H9 (cell line): ENCODE data around the gene IER5L. TPM values are rescaled to one million over a fixed set of nuclear protein-coding genes. Genes with fewer than 3 reads are reported as not detected.
A peak's percentile ranks its signal among the peaks of the same experiment; 100 is the strongest.

Experiments used
- DNase-seq: peaks from one replicate; pipeline ENCODE4 v3.0.0-alpha.2; 2017
- H2AFZ ChIP-seq: one replicate; pipeline ENCODE4 v1.6.1; 2013; ENCODE audit warnings: mild to moderate bottlenecking, low read length, control low read depth, moderate library complexity
- H2AK5ac ChIP-seq: 2 replicates; pipeline ENCODE4 v1.6.1; 2013; ENCODE audit warnings: low read length, control low read depth, mixed read lengths; ENCODE audit not compliant: insufficient read length
- H2BK120ac ChIP-seq: one replicate; pipeline ENCODE4 v1.6.1; 2013; ENCODE audit warnings: low read depth, mild to moderate bottlenecking, low read length, control low read depth, inconsistent platforms; ENCODE audit not compliant: poor library complexity, severe bottlenecking
- H2BK12ac ChIP-seq: 2 replicates; pipeline ENCODE4 v1.6.1; 2013; ENCODE audit warnings: low read length, control low read depth, mixed read lengths, low read depth; ENCODE audit not compliant: insufficient read length
- H2BK15ac ChIP-seq: 2 replicates; pipeline ENCODE4 v1.6.1; 2013; ENCODE audit warnings: low read depth, low read length, control low read depth
- H2BK20ac ChIP-seq: one replicate; pipeline ENCODE4 v1.6.1; 2013; ENCODE audit warnings: low read depth, mild to moderate bottlenecking, low read length, control low read depth, inconsistent platforms; ENCODE audit not compliant: poor library complexity, severe bottlenecking
- H2BK5ac ChIP-seq: 2 replicates; pipeline ENCODE4 v1.6.1; 2013; ENCODE audit warnings: low read length, control low read depth, mixed read lengths; ENCODE audit not compliant: insufficient read length
- H3K14ac ChIP-seq: 2 replicates; pipeline ENCODE4 v1.6.1; 2013; ENCODE audit warnings: low read length, control low read depth; ENCODE audit not compliant: insufficient read depth
- H3K18ac ChIP-seq: 2 replicates; pipeline ENCODE4 v1.6.1; 2013; ENCODE audit warnings: low read depth, mild to moderate bottlenecking, mixed read lengths, low read length, control low read depth; ENCODE audit not compliant: insufficient read length
- H3K23ac ChIP-seq: 2 replicates; pipeline ENCODE4 v1.6.1; 2013; ENCODE audit warnings: low read length, control low read depth, mixed read lengths, low read depth; ENCODE audit not compliant: insufficient read length
- H3K23me2 ChIP-seq: 2 replicates; pipeline ENCODE4 v1.6.1; 2013; ENCODE audit warnings: low read depth, mild to moderate bottlenecking, mixed read lengths, low read length, control low read depth; ENCODE audit not compliant: insufficient read length, poor library complexity, severe bottlenecking
- H3K27ac ChIP-seq: 2 replicates; pipeline ENCODE4 v1.5.1; 2013; ENCODE audit warnings: low read length, control low read depth, mixed read lengths, low read depth; ENCODE audit not compliant: insufficient read length
- H3K27me3 ChIP-seq: 2 replicates; pipeline ENCODE4 v1.6.1; 2013; ENCODE audit warnings: low read length, control low read depth, inconsistent platforms; ENCODE audit not compliant: insufficient read depth
- H3K4ac ChIP-seq: 2 replicates; pipeline ENCODE4 v1.6.1; 2013; ENCODE audit warnings: low read depth, mild to moderate bottlenecking, control low read depth, inconsistent platforms, low read length, moderate library complexity
- H3K4me1 ChIP-seq: 2 replicates; pipeline ENCODE4 v1.6.1; 2013; ENCODE audit warnings: low read length, control low read depth, inconsistent platforms; ENCODE audit not compliant: insufficient read depth
- H3K4me2 ChIP-seq: 2 replicates; pipeline ENCODE4 v1.6.1; 2013; ENCODE audit warnings: low read length, control low read depth, mixed read lengths; ENCODE audit not compliant: insufficient read length, insufficient read depth
- H3K56ac ChIP-seq: 2 replicates; pipeline ENCODE4 v1.6.1; 2013; ENCODE audit warnings: low read depth, mild to moderate bottlenecking, mixed read lengths, low read length, control low read depth; ENCODE audit not compliant: insufficient read length
- H3K79me1 ChIP-seq: 2 replicates; pipeline ENCODE4 v1.6.1; 2013; ENCODE audit warnings: low read depth, mild to moderate bottlenecking, moderate library complexity, low read length, control low read depth, inconsistent platforms; ENCODE audit not compliant: insufficient read depth, poor library complexity, severe bottlenecking
- H3K79me2 ChIP-seq: 2 replicates; pipeline ENCODE4 v1.6.1; 2013; ENCODE audit warnings: low read length, control low read depth, inconsistent platforms; ENCODE audit not compliant: insufficient read depth
- H3K9ac ChIP-seq: 2 replicates; pipeline ENCODE4 v1.6.1; 2013; ENCODE audit warnings: low read length, control low read depth, mixed read lengths; ENCODE audit not compliant: insufficient read length; ENCODE audit errors: extremely low read depth
- H3K9me3 ChIP-seq: one replicate; pipeline ENCODE4 v1.6.1; 2013; ENCODE audit warnings: low read depth, low read length, inconsistent platforms; ENCODE audit not compliant: control insufficient read depth
- H3T11ph ChIP-seq: one replicate; pipeline ENCODE4 v1.6.1; 2013; ENCODE audit warnings: mild to moderate bottlenecking, low read length, control low read depth, inconsistent platforms
- H4K20me1 ChIP-seq: one replicate; pipeline ENCODE4 v1.6.1; 2013; ENCODE audit not compliant: control insufficient read depth, insufficient read length, insufficient read depth
- H4K5ac ChIP-seq: 2 replicates; pipeline ENCODE4 v1.6.1; 2013; ENCODE audit warnings: low read depth, mild to moderate bottlenecking, mixed read lengths, low read length, control low read depth; ENCODE audit not compliant: insufficient read length
- H4K8ac ChIP-seq: replicated peaks from 2 replicates; pipeline ENCODE4 v1.6.1; 2013; ENCODE audit warnings: low read length, control low read depth, mixed read lengths, low read depth; ENCODE audit not compliant: insufficient read length
- H4K91ac ChIP-seq: 2 replicates; pipeline ENCODE4 v1.6.1; 2013; ENCODE audit warnings: low read depth, mild to moderate bottlenecking, moderate library complexity, mixed read lengths, low read length, control low read depth; ENCODE audit not compliant: insufficient read length
- H3K27ac Mint-ChIP-seq, 3 experiments: 2 replicates in 2 of 3; 3 replicates in 1 of 3; pipeline ENCODE4 v1.8.0; 2020 to 2021; ENCODE audit warnings: mixed read lengths in 3 of 3, mild to moderate bottlenecking in 1 of 3, moderate library complexity in 1 of 3
- H3K27me3 Mint-ChIP-seq: 2 replicates; pipeline ENCODE4 v1.8.0; 2021; ENCODE audit warnings: low read depth, mild to moderate bottlenecking, moderate library complexity, mixed read lengths
- H3K36me3 Mint-ChIP-seq, 3 experiments: 2 replicates in 2 of 3; 3 replicates in 1 of 3; pipeline ENCODE4 v1.8.0; 2020 to 2021; ENCODE audit warnings: low read depth in 3 of 3, mixed read lengths in 3 of 3; ENCODE audit not compliant: insufficient read depth in 1 of 3
- H3K4me1 Mint-ChIP-seq, 2 experiments: 2 replicates each; pipeline ENCODE4 v1.8.0; 2020; ENCODE audit warnings: mixed read lengths in 2 of 2
- H3K4me3 Mint-ChIP-seq, 2 experiments: 2 replicates in 1 of 2; 3 replicates in 1 of 2; pipeline ENCODE4 v1.8.0; 2020 to 2021; ENCODE audit warnings: mild to moderate bottlenecking in 2 of 2, mixed read lengths in 2 of 2, moderate library complexity in 1 of 2
- H3K9me3 Mint-ChIP-seq, 2 experiments: 2 replicates in 1 of 2; 3 replicates in 1 of 2; pipeline ENCODE4 v1.8.0; 2020; ENCODE audit warnings: mild to moderate bottlenecking in 2 of 2, mixed read lengths in 2 of 2, moderate library complexity in 1 of 2
- CTCF ChIP-seq: fragments of 200-600 bp; sonication (generic); conservative IDR thresholded peaks from 3 replicates; pipeline ENCODE4 v1.8.0; 2021; ENCODE audit warnings: antibody characterized with exemption, mild to moderate bottlenecking
- WGBS: extraction: QIAGEN DNeasy Blood & Tissue Kit; methylation state at CpG from one replicate; pipeline ENCODE4 v1.1.7; 2013; ENCODE audit warnings: missing lambda C conversion rate, low lambda C conversion rate, mixed read lengths; ENCODE audit not compliant: insufficient read length; ENCODE audit errors: extremely low coverage; 5-methylcytosine and 5-hydroxymethylcytosine counted together
- total RNA-seq: library from RNA; stranded (reverse); gene quantifications from 2 replicates; pipeline ENCODE4 v1.2.1, GENCODE V29; 2021

Gene IER5L
- total RNA-seq, 1 experiment from 2014 or later: 1.0 TPM

- no peak for DNase-seq
- Histone ChIP-seq H2BK20ac (no peak overlapping the region), H2AFZ (no peak overlapping the region), H4K91ac (no peak overlapping the region), H3K9me3 (no peaks in the 10 kb centered on the region), H2BK120ac (no peak overlapping the region), H3K18ac (no peak overlapping the region), H3K9ac (no peak overlapping the region), H3K23ac (no peak overlapping the region), H3K79me2 (no peaks in the 10 kb centered on the region), H4K5ac (no peak overlapping the region), H2BK15ac (no peak overlapping the region), H3K79me1 (no peaks in the 10 kb centered on the region), H3K27me3 (no peaks in the 10 kb centered on the region), H3K4me2 (no peak overlapping the region), H2AK5ac (no peak overlapping the region), H2BK5ac (no peak overlapping the region), H3K4ac (no peak overlapping the region), H4K20me1 (no peaks in the 10 kb centered on the region), H3K14ac (no peak overlapping the region), H3K56ac (no peak overlapping the region), H4K8ac (no peak overlapping the region), H3K27ac (no peak overlapping the region), H2BK12ac (no peak overlapping the region), H3T11ph (no peak overlapping the region), H3K4me1 (peaks cover 4% of the 10 kb centered on the region; the same call in 1 of the 2 replicates), H3K23me2 (no peaks in the 10 kb centered on the region)
- H3K4me3 Mint-ChIP-seq: no peak overlapping the region; a peak in 1 of 5 replicates
- no peaks in the 10 kb centered on the region for H3K27me3 Mint-ChIP-seq
- WGBS: no CpG with 5 or more reads among the region's 10 CpGs
- H3K9me3 Mint-ChIP-seq: no peaks in the 10 kb centered on the region
- peaks cover 7 to 19% of the 10 kb centered on the region in 2 experiments for H3K4me1 Mint-ChIP-seq
- TF ChIP-seq CTCF: no peak
- peaks cover 9 to 33% (median 26%) of the 10 kb centered on the region in 3 experiments; a peak in 6 of 7 replicates for H3K36me3 Mint-ChIP-seq
- H3K27ac Mint-ChIP-seq: peak overlapping the region in 2 of 3 experiments; percentile 4 to 91; a peak in 1 of 7 replicates
Measured at GRCh38 chr9:129150122-129150521, 27.9 kb downstream of the IER5L start.
